ENCODE data around the gene MED12L.

DNA sequence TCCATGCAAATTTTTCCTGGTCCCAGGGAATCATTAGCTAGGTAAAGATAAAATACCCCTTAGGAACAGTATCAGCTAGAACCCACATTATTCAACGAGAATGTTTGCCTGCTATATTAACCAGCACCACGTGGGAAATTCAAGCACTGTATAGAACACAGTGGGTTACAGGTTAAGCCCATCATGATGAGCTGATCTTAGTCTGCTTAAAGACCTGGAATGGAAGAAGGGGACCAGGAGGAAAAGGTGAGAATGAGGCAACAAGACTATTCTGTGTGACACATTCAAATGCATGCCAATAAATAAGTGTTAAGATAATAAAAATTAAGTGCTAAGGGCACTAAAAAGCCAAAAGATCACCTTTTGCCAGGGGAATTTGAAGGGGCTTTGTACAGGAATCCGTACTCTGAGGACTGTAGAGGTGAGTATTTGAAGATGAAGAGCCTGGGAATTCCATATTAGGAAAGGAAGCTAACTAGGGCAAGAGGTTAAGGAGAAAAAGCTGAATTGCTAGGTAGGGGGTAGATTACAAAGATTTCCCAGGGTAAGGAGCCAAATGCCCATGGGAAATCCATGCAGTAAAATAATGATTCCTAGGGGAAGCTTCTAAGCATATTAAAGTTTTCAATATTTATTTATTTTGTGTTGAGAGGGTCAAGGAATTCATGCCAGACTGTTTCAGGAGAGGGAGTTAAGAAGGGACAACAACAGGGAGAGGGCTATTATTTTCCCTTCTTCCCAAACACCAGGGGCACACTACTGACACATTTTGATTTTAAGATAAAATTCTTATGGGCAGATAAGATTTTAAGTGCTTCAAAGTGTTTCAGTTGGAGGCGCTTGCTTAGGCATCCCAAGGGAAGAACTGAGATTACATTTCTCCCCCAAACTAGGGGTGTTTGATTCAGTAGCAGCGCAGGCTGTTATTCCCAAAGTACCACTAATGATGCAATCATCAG is 2.3 kb upstream of the MED12L start:
- no peak for TF ChIP-seq SIN3A (IDR thresholded peaks at IDR 0.05; ENCODE audit: low read depth)
- TF ChIP-seq, protein P1, sequence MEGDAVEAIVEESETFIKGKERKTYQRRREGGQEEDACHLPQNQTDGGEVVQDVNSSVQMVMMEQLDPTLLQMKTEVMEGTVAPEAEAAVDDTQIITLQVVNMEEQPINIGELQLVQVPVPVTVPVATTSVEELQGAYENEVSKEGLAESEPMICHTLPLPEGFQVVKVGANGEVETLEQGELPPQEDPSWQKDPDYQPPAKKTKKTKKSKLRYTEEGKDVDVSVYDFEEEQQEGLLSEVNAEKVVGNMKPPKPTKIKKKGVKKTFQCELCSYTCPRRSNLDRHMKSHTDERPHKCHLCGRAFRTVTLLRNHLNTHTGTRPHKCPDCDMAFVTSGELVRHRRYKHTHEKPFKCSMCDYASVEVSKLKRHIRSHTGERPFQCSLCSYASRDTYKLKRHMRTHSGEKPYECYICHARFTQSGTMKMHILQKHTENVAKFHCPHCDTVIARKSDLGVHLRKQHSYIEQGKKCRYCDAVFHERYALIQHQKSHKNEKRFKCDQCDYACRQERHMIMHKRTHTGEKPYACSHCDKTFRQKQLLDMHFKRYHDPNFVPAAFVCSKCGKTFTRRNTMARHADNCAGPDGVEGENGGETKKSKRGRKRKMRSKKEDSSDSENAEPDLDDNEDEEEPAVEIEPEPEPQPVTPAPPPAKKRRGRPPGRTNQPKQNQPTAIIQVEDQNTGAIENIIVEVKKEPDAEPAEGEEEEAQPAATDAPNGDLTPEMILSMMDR (IDR thresholded peaks at IDR 0.05 in 2 of 3, conservative IDR thresholded peaks at IDR 0.05 in 1 of 3; ENCODE audit: borderline replicate concordance in 1 of 3, insufficient read depth in 1 of 3, low read depth in 2 of 3, low read length in 2 of 3), result no peak
- no peak for TF ChIP-seq POLR2AphosphoS5 (IDR thresholded peaks at IDR 0.05; ENCODE audit: low read depth, low read length)
- no peak for TF ChIP-seq SP1 (IDR thresholded peaks at IDR 0.05; ENCODE audit: low read depth)
- TF ChIP-seq, protein P2, sequence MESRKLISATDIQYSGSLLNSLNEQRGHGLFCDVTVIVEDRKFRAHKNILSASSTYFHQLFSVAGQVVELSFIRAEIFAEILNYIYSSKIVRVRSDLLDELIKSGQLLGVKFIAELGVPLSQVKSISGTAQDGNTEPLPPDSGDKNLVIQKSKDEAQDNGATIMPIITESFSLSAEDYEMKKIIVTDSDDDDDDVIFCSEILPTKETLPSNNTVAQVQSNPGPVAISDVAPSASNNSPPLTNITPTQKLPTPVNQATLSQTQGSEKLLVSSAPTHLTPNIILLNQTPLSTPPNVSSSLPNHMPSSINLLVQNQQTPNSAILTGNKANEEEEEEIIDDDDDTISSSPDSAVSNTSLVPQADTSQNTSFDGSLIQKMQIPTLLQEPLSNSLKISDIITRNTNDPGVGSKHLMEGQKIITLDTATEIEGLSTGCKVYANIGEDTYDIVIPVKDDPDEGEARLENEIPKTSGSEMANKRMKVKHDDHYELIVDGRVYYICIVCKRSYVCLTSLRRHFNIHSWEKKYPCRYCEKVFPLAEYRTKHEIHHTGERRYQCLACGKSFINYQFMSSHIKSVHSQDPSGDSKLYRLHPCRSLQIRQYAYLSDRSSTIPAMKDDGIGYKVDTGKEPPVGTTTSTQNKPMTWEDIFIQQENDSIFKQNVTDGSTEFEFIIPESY (IDR thresholded peaks at IDR 0.05; ENCODE audit: extremely low read depth, insufficient replicate concordance, low read length), result no peak
- TF ChIP-seq, protein P3, sequence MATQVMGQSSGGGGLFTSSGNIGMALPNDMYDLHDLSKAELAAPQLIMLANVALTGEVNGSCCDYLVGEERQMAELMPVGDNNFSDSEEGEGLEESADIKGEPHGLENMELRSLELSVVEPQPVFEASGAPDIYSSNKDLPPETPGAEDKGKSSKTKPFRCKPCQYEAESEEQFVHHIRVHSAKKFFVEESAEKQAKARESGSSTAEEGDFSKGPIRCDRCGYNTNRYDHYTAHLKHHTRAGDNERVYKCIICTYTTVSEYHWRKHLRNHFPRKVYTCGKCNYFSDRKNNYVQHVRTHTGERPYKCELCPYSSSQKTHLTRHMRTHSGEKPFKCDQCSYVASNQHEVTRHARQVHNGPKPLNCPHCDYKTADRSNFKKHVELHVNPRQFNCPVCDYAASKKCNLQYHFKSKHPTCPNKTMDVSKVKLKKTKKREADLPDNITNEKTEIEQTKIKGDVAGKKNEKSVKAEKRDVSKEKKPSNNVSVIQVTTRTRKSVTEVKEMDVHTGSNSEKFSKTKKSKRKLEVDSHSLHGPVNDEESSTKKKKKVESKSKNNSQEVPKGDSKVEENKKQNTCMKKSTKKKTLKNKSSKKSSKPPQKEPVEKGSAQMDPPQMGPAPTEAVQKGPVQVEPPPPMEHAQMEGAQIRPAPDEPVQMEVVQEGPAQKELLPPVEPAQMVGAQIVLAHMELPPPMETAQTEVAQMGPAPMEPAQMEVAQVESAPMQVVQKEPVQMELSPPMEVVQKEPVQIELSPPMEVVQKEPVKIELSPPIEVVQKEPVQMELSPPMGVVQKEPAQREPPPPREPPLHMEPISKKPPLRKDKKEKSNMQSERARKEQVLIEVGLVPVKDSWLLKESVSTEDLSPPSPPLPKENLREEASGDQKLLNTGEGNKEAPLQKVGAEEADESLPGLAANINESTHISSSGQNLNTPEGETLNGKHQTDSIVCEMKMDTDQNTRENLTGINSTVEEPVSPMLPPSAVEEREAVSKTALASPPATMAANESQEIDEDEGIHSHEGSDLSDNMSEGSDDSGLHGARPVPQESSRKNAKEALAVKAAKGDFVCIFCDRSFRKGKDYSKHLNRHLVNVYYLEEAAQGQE (IDR thresholded peaks at IDR 0.05; ENCODE audit: low read depth), result no peak
- no peak for TF ChIP-seq EZH2 (IDR thresholded peaks at IDR 0.05)
- TF ChIP-seq YY1 (IDR thresholded peaks at IDR 0.05; ENCODE audit: extremely low read depth, insufficient replicate concordance, low read depth, low read length), result no peak
- TF ChIP-seq ZNF274 (IDR thresholded peaks at IDR 0.05; ENCODE audit: low read depth, low read length), result no peak
- TF ChIP-seq EZH2phosphoT487 (IDR thresholded peaks at IDR 0.05; ENCODE audit: borderline replicate concordance), result no peak
- TF ChIP-seq POLR2A (IDR thresholded peaks at IDR 0.05; ENCODE audit: borderline replicate concordance, extremely low read depth, insufficient read depth, insufficient read length), result no peak
